ENCODE measurements around the gene PLA2G2D. TPM values are rescaled to one million over a fixed set of nuclear protein-coding genes. Genes with fewer than 3 reads are reported as not detected.

The PLA2G2D gene, protein sequence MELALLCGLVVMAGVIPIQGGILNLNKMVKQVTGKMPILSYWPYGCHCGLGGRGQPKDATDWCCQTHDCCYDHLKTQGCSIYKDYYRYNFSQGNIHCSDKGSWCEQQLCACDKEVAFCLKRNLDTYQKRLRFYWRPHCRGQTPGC
- not detected in 2 replicates for total RNA-seq (2014; rRNA removed; shearing (Covaris generic))
- 0.05 and 0.15 TPM in 2 replicates for polyA plus RNA-seq (2015; cell fraction: cytosol; rRNA removed)
- polyA plus RNA-seq (2015; cell fraction: nucleus; rRNA removed), result 0.08 TPM in 1 of 2 replicates, not detected in the other

DNA sequence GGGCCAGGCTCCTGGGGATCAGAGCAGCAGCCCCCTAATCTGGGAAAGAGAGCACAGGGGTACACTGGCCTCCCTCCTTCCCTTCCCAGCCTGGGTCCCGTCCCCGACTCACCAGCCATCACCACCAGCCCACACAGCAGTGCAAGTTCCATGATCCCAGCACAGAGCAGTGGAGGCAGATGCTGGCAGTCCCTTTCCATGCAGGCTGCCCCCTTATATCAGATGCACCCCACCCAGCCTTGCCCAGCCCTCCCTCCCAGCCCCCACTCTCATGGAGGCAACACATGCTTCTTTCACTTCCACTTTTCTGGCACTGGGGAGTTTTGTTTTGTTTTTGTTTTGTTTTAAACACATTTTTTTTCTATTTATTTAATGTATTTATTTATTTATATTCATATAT is at the start of gene PLA2G2D:
Gene PLA2G2D, minus strand, starts transcription at position 190 of the 400 bp plus-strand sequence. Its CDS starts 38 bp downstream, at position 152.
- no peak for DNase-seq (ENCODE audit: low read depth)

DNA sequence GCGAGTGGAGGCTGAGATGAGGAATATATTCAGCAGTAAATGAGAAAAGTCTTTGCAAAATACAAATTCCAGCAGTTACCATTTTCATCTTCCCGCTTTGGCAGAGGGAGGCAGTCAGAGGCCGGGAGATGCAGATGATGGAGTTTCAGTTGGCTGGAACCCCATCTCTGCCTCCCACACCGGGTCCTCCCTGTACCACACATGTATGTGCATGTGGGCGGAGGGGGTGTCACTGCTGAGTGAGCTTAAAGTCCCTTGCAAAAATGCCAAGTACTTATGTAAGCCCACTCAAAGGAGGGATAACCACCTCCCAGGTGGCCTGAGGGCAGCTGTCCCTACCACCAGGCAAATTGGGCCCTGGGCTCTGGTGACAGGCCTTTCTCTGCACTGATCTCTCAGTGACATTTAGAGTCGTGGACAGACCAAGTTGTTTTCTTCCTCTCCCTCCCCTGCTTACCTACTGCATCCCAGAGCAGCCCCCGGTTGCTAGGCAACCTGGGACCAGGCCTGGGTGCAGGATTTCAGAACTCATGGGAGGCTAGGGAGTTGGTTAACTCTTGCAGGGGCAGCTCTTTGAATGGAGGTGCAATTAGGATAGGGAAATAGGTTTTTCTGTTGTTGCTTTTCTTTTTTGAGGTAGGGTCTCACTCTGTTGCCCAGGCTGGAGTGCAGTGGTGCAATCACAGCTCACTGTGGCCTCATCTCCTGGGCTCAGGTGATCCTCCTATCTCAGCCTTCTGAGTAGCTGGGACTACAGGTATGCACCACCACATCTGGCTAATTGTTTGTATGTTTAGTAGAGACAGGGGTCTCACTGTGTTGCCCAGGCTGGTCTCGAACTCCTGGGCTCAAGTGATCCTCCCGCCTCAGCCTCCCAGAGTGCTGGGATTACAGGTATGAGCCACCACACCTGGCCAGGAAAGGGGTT is 49.5 kb upstream of the PLA2G2D start:
- no peak for DNase-seq (ENCODE audit: low read depth)

DNA sequence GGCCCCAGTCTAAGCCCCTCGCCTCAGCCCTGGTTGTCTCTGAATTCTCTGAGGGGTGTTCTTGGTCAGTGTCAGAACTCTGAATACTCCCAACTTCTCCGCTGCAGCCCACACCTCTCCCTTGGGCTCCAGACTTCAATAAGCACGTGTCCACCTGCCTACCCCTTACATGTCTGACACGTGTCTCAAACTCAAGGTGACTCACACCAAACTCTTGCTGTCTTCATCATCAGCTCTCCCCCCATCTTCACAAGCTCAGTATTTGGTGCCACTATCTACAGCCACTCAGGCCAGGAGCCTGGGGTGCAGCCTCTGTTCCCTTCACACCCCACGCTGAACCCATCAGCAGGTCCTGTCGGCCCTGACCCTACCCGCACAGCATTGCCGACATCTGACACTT is 47.8 kb upstream of the PLA2G2D start:
- peak; percentile 30 for DNase-seq (ENCODE audit: low read depth)

DNA sequence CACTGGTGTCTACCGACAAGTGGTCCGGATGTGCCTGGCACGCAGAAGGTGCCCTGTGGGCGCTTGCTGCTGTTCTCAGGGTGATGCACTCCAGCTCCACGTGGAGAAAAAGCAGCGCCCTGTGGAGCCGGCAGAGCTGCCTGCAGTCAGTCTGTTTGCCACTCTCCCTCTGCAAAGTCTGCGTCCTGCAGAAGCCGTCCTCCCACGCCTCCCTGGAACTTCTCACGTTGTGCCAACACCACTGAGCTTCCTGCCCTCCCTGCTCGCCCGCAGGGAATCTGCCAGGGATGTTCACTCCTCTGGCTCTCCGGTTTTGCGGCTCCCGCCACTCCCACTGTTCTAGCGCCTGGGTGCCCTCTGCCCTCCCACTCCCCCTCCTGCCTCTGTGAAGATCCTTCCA is 46.7 kb upstream of the PLA2G2D start:
- no peak for DNase-seq (ENCODE audit: low read depth)

DNA sequence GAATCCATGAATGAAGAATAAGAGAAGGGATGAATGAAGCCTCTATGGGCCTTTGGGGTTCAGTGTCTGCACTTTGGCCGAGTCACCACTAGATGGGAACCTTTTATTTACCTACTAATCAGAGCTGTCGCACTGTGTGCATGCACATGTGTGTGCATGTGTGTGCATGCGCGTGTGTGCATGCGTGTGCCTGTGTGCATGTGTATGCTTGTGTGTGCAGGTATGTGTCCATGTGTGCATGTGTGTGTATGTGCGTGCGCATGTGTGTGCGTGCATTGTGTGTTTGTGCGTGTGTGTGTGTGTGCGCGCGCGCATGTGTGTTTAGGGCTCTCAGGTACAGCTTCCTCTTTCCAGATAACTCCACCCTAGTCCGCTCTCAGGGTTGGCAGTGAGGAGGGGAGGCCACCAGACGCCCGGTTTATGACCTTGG is 46.2 kb upstream of the PLA2G2D start:
- peak; percentile 50 for DNase-seq (ENCODE audit: low read depth)

DNA sequence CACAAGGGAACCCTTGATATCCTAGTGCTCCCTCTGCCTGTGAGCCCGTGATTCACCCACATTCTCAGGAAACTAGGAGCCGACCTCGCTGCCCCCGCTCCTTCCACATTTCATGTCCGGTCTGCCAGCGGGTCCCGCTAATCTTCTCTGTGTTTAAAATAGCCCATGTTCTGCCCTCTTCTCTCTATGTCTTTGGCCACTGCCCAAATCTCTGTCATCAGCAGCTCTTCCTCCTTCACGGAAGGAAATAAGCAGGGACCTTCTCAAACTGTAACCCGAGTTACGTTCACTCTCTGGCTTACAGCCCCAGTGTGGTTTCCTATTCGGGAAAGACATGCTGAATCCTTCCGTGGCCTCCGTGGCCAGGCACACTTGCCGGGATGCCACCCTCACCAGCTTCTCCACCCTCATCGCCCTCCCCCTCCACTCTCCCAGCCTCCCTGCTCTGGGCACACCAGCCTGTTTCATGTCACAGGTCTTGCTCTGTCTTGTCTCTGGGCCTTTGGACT is 45.4 kb upstream of the PLA2G2D start:
- peak; percentile 84 for DNase-seq (ENCODE audit: low read depth)

DNA sequence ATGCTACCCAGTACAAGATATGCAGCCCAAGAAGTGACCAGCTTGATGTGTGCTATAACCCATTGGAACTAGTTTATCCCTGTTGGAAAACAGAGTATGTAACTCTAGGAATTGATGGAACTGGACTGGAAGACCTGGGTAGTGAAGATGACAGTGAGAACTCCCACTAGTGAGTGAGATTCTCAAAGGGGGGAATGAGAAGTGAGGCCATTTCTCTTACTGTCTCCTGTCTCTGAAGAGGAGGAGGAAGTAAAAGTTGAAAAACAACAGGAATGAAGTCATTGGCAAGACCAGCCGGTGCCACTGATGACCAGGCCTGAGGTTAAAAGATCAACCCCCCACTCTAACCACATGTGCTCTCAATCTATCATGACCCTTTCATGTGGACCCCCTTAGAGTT is 40.7 kb upstream of the PLA2G2D start:
- DNase-seq (ENCODE audit: low read depth), result no peak

DNA sequence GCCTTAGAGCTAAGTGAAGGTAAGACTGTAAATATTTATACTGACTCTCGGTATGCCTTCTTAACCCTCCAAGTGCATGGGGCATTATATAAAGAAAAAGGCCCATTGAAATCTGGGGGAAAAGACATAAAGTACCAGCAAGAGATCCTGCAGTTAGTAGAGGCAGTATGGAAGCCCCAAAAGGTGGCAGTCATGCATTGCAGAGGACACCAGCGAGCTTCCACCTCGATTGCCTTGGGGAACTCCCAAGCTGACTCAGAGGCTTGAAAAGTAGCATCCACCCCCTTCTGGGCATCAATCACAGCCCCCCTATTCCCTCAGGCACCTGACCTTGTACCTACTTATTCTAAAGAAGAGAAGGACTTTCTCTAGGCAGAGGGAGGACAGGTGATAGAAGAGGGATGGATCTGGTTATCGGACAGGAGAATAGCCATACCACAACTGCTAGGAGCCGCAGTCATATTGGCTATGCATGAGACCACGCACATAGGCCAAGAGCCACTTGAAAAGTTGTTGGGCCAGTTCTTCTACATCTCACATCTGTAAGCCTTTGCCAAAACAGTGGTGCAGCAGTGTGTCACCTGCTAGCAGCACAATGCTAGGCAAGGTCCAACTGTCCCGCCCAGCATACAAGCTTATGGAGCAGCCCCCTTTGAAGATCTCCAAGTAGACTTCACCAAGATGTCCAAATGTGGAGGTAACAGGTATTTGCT is 39.2 kb upstream of the PLA2G2D start:
- no peak for DNase-seq (ENCODE audit: low read depth)

DNA sequence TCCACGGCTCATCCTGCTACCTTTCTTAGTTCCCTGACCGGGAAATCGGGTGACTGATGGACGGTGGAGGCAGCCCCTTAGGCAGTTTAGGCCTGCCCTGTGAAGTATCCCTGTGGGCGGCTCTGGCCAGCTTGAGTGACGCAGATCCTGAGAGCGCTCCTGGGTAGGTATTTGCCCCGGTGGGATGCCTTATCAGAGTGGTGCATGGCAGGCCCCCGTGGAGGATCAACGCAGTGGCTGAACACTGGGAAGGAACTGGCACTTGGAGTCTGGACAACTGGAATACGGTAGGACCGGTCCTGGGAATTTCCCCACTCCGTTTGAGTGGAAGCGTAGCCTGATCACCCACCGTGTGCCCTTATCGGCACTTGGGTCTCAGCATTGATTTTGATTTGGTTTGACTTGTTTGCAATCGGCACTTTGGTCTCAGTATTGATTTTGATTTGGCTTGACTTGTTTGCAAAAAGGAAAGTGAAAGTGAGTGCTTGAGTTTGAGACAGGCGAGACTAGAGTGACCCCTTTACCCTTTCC is 35.0 kb upstream of the PLA2G2D start:
- no peak for DNase-seq (ENCODE audit: low read depth)

DNA sequence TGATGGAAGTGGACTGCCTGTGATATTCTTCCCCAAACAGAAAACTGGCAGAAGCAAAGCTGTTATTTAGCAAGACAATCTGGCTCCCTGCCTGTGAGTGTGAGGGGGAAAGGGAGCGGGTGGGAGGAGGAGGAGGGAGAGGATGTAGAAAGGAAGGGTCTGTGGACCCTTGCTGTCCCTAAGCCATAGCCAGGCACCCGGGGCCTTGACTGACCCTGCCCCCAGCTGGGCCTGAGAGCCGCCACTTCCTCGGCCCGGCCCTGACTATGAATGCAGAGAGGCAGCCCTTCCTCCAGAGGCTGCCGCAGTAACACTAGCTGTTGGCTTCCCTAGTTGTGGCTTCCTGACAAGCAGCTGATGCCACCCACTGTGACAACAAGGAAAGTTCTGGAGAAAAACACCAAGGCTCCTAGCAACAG is 33.7 kb upstream of the PLA2G2D start:
- DNase-seq (ENCODE audit: low read depth), result no peak

DNA sequence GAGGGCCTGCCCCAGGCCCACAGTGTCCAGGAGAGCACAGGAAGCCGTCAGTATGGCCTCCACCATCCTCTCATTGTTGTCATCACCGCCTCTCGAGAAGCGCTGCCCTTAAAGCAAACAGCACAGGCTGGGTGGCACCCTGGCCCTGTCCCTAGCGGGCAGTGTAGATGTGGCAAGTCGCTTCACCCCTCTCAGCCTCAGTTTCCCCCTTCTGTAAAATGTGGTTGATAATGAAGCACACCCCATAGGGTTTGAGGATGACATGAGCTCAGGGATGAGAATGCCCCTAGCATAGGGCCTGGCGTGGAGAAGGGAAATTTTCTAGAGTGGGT is 33.2 kb upstream of the PLA2G2D start:
- DNase-seq (ENCODE audit: low read depth), result no peak

DNA sequence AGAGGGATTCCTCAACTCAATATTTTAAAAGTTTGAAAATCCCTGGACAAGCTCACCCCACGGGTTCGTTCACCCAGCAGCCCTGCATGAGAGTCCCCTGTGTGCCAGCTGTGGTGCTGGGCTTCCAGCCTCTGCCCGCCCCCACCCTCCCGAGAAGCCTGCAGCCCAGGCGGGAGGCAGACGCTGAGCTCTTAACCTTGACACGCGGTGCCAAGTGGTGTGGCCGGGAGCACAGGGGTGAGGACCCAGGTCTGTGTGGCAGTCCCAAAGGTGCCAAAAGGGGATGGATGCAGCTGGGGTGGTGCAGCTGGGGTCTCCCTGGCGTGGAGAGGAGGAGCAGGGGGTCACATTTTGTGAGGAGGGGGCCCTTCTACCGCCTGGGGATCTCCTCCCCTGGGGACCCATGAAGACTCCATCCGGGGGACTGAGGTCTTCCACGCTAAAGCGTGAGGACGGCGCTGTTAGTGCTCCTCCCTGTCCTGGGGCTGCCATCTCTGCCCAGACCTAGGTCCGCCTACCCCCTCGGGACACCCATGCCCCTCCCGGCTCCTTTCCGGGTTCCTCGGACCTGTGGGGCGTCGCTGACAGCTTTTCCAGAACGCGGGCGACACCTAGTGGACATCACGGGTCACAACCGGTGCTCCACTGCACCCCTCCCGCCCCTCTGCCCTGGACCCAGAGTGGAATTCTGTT is 32.7 kb upstream of the PLA2G2D start:
- peak; percentile 70 for DNase-seq (ENCODE audit: low read depth)

DNA sequence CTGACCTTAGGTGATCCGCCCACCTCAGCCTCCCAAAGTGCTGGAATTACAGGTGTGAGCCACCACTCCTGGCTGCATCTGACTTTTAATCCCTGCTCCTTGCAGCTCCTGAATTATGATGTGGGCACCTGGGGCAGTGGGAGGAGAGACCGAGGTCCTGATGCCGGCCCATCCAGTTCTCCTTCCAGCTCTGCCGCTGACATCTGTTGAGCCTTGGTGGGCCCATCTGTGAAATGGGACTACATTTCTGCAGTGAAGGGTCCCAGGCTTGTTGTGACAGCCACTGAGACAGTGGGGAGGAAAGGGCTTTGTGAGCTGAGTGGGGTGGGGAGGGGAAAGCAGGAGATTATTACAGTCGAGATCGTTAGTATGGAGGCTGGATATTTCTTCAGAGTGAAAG is 31.6 kb upstream of the PLA2G2D start:
- DNase-seq (ENCODE audit: low read depth), result no peak

DNA sequence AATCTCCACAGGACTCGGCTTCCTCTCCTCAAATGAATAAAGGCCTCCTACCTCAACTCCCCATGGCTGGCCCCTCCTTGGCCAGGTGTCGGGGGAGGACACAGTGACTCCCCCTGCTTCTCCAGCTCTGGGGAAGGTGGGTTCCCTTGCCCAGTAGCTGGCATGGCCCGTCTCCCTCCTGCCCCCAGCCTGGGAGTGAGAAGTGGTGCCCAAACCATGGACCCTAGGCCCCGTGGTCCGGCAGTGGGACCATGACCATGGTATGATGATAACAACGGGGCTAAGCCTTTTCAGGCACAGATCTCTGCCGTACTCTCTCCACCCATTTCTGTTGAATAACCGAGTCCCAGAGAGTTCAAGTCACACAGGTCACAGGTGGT is 31.0 kb upstream of the PLA2G2D start:
- no peak for DNase-seq (ENCODE audit: low read depth)

DNA sequence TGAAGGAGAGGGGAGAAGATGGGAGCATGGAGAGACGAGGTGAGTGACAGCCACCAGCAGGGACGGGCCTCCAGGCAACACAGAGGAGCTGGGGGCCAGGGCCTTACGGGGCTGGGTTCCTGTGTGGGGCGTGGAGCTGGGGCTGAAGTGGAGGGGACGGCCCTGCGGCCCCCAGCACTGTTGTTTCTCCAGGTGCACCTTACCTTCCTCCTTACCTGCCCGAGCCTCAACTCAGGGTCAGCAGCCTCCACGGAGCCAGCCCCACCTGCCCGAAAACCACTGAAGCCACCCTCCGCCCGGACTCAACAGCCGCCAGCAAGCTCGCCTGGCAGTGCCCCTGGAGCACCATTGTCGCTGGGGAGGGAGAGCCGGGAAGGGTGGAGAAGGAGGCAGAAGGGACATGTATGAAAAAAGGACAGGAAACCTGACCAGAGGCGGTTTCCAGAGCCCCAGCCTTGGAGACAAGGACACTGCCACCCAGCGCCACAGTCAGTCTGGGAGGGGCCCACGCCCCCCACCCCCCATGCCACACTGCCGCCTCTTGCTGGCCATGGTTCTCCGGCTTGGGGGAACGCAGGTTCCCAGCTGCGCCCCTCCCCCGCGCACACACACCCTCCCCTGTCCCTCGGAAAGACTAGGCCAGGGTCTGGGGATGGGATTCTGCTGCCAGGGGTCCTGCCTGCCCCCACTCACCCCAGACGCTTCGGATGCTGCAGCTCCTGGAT is 30.4 kb upstream of the PLA2G2D start:
- DNase-seq (ENCODE audit: low read depth), result no peak

DNA sequence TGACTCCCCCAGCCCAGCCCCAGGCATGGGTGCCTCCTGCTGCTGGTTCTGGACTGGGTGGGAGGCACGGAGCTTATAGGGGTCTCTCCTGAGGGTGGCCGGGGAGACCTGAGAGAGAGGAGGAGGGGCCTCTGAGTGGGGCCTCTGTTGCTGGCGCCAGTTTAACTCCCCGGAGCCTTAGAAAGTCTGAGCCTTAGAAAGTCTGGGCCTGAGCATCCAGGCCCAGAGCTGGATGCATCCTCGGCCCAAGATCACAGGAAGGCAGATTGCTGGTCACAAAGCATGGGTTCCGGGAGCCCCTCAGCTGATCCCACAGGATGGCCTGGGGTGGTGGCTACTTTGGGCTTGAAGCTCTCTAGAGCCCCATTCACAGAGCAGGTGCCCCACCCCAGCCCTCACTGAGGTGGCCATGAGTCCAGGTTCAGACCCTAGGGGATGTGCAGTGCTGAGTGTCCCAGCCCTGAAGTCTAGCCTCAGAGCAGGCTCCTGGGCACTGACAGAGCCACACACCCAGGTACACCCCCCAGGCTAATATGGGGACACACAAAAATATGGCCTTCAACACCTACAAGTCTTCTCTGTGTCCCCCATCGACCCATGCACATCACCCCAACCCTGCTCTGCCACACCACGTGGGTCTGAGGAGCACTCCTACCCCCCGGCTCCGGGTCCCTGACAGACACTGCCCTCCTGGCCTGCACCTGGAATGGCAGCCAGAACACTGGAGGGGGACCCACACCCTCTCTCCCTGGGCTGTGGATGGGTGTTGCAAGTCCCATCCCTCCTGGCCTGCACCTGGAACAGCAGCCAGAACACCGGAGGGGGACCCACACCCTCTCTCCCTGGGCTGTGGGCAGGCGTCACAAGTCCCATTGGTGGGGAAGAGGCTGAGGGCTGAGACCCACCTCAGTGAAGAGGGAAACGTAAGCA is 29.5 kb upstream of the PLA2G2D start:
- no peak for DNase-seq (ENCODE audit: low read depth)

DNA sequence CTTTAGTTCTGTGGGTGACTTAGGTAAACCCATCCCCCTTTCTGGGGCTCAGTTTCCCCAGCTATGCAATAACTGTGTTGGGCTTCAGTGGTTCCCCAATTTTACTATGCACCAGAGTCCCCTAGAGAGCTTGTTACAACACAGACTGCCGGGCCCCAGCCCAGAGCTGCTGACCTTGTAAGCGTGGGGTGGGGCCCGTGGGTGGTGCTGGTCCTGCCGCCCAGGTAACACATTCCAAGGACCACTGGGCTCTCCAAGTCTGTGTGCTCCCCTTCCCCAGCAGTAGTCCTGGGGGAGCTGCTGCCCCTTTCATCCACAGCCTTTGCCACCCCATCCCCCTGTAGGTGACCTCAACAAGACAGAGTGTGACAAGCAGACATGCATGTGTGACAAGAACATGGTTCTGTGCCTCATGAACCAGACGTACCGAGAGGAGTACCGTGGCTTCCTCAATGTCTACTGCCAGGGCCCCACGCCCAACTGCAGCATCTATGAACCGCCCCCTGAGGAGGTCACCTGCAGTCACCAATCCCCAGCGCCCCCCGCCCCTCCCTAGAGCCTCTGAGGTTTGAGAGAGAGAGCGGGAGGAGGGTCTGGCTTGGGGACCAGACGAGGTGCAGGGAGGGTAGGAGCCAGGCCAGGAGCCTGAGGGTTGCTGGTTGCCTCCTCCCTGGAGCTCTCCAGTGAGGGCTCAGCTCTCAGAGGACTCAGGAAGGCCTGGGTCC is 28.7 kb upstream of the PLA2G2D start:
- no peak for DNase-seq (ENCODE audit: low read depth)

DNA sequence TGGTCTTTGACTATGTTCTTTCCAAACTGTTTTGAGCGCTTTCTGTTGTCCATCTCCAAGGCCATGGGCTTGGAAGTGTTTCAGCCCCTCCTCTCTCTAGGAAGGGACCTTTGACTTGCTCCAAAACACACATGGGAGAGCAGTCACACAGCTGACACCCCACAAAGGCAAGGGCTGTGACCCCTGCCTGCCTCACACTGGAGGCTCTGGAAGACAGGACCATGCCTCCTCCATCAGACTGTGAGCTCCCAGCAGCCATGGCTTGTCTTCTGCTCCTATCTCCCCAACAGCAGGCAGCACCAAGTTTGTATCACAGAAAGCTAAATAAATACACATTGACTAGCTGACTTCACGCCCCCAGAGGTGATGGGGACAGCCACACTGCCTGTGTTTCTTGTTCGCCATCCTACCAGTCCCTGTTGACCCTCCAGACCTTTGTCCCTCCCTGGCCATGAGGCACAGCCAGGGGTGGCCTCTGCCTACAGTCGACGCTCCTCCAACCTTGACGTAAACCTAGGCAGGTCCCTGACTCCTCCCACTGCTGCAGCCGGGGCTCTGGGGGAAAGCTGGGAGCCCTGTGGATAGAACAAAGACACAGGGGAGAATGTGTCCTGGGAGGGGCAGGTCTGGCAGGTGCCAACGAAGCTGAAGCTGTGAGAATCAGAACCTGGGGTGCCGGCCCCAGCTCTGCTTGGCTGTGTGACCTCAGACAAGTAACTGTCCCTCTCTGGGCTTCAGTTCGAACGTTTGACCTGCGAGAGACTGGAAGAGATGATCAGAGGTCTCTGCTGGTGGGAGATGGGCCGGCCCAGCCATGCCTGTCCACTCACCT is 24.6 kb upstream of the PLA2G2D start:
- no peak for DNase-seq (ENCODE audit: low read depth)
